OCI-LY1 (cell line): ENCODE results near the gene ZNF366.

Experiments
- H2AFZ ChIP-seq: fragments of 200-600 bp; sonication (generic), shearing (Covaris generic); 2 replicates; pipeline ENCODE4 v1.6.0; 2014; ENCODE audit warnings: antibody characterized with exemption, mild to moderate bottlenecking, low read length
- H3F3A ChIP-seq: fragments of 200-600 bp; sonication (generic), shearing (Covaris generic); 2 replicates; pipeline ENCODE4 v1.6.0; 2014; ENCODE audit warnings: mild to moderate bottlenecking, antibody characterized with exemption, low read length, moderate library complexity; ENCODE audit not compliant: insufficient read depth
- H3K27ac ChIP-seq: fragments of 200-600 bp; sonication (generic); 2 replicates; pipeline ENCODE4 v1.5.1; 2014; ENCODE audit warnings: low read length, mixed run types, mild to moderate bottlenecking, low read depth; ENCODE audit not compliant: poor library complexity, severe bottlenecking
- H3K27me3 ChIP-seq: fragments of 200-600 bp; sonication (generic); 2 replicates; pipeline ENCODE4 v1.6.0; 2014; ENCODE audit warnings: antibody characterized with exemption, mild to moderate bottlenecking, low read length, moderate library complexity; ENCODE audit not compliant: insufficient read depth
- H3K36me3 ChIP-seq: fragments of 200-600 bp; sonication (generic); 2 replicates; pipeline ENCODE4 v1.6.1; 2014; ENCODE audit warnings: mild to moderate bottlenecking, antibody characterized with exemption, low read length, moderate library complexity, mixed read lengths; ENCODE audit not compliant: insufficient read depth
- H3K4me1 ChIP-seq: fragments of 200-600 bp; sonication (generic); 2 replicates; pipeline ENCODE4 v1.5.1; 2014; ENCODE audit warnings: mild to moderate bottlenecking, low read length, moderate library complexity; ENCODE audit not compliant: insufficient read depth, severe bottlenecking
- H3K4me2 ChIP-seq: fragments of 200-600 bp; sonication (generic), shearing (Covaris generic); 2 replicates; pipeline ENCODE4 v1.6.1; 2014; ENCODE audit warnings: low read length
- H3K4me3 ChIP-seq: fragments of 200-600 bp; sonication (generic); 2 replicates; pipeline ENCODE4 v1.5.1; 2014; ENCODE audit warnings: low read length, low read depth, mild to moderate bottlenecking, mixed read lengths; ENCODE audit not compliant: poor library complexity, severe bottlenecking
- H3K79me2 ChIP-seq: fragments of 200-600 bp; shearing (Covaris generic); 2 replicates; pipeline ENCODE4 v1.6.1; 2016; ENCODE audit warnings: mixed run types, low read length, mixed read lengths; ENCODE audit not compliant: insufficient read depth
- H3K9ac ChIP-seq: fragments of 200-600 bp; sonication (generic), shearing (Covaris generic); 2 replicates; pipeline ENCODE4 v1.6.1; 2014; ENCODE audit warnings: mild to moderate bottlenecking, low read length, mixed read lengths
- H3K9me2 ChIP-seq: fragments of 200-600 bp; sonication (generic), shearing (Covaris generic); 2 replicates; pipeline ENCODE4 v1.6.1; 2014; ENCODE audit warnings: low read depth, mild to moderate bottlenecking, low read length, mixed read lengths
- H3K9me3 ChIP-seq: fragments of 200-600 bp; shearing (Covaris generic); 2 replicates; pipeline ENCODE4 v1.6.1; 2014; ENCODE audit warnings: low read length, mixed read lengths
- H4K20me1 ChIP-seq: fragments of 200-600 bp; sonication (generic), shearing (Covaris generic); 2 replicates; pipeline ENCODE4 v1.6.0; 2016; ENCODE audit warnings: mild to moderate bottlenecking, low read length; ENCODE audit not compliant: insufficient read depth
- EZH2 ChIP-seq: fragments of 200-600 bp; sonication (generic), shearing (Covaris generic); IDR thresholded peaks from 2 replicates; pipeline ENCODE4 v1.8.0; 2017; ENCODE audit warnings: borderline replicate concordance, mixed run types, mild to moderate bottlenecking, antibody characterized with exemption, low read length, moderate library complexity, mixed read lengths
- TF ChIP-seq, protein P1 (sequence below): fragments of 200-600 bp; sonication (generic), shearing (Covaris generic); IDR thresholded peaks from 2 replicates; pipeline ENCODE4 v1.5.1; 2017; ENCODE audit warnings: mild to moderate bottlenecking, antibody characterized with exemption, low read length, moderate library complexity, mixed read lengths

Gene ZNF366

DNA sequence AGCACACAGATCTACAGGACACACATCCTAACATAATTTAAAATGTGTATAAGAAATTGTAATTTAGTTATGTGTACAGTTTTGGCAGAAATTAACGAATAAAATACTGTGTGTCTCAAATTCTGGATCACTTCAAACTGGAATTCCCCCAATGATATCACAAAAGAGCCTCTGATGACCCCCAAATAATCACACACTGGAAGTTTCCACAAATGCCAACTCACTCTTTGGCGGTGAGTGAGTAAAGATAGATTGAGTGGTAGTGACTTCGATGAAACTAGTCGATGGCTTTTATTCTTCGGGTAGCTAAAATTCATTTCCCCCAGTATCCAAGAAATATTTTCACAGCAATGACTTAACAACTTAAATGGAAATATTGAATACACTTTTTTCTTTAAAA is 2.2 kb downstream of the ZNF366 start:
- Histone ChIP-seq H3K4me2 (no peak overlapping the region), H3K79me2 (no peaks in the 10 kb centered on the region), H3F3A (no peaks in the 10 kb centered on the region), H3K27ac (no peak overlapping the region), H4K20me1 (no peaks in the 10 kb centered on the region), H3K36me3 (no peaks in the 10 kb centered on the region), H3K9me2 (no peaks in the 10 kb centered on the region), H3K4me1 (no peaks in the 10 kb centered on the region), H3K9ac (no peak overlapping the region), H3K27me3 (peaks cover 10% of the 10 kb centered on the region; the same call in 1 of the 2 replicates), H3K9me3 (no peaks in the 10 kb centered on the region), H2AFZ (no peak overlapping the region), H3K4me3 (no peak overlapping the region)
- TF ChIP-seq EZH2: no peak
- TF ChIP-seq, protein P1, sequence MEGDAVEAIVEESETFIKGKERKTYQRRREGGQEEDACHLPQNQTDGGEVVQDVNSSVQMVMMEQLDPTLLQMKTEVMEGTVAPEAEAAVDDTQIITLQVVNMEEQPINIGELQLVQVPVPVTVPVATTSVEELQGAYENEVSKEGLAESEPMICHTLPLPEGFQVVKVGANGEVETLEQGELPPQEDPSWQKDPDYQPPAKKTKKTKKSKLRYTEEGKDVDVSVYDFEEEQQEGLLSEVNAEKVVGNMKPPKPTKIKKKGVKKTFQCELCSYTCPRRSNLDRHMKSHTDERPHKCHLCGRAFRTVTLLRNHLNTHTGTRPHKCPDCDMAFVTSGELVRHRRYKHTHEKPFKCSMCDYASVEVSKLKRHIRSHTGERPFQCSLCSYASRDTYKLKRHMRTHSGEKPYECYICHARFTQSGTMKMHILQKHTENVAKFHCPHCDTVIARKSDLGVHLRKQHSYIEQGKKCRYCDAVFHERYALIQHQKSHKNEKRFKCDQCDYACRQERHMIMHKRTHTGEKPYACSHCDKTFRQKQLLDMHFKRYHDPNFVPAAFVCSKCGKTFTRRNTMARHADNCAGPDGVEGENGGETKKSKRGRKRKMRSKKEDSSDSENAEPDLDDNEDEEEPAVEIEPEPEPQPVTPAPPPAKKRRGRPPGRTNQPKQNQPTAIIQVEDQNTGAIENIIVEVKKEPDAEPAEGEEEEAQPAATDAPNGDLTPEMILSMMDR: no peak

DNA sequence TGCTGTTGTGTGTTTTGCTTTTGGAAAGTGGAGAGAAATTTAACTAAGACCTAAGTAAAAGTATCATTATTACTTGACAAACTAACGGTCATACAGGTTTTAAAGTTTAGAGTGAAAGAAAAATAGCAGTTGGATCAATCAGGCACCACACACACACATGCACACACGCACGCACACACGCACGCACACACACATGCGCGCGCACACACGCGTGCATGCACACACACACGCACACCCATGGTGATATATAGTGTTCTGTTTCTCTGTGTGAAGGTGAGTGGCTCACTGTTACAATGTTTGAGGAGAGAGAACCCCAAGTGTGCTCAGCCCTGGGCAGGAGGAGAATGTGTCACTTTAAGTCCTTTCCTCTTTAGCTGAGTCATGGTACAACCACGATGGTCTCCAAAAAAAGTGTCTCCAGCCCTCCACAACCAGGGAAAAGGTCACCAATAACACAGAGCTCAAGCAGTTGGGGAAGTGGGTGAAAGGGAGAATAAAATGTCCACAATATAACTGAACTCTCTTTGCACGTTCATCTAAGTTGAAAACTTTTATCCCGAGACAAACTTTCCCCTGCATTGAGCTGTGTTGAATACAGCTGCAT is 3.2 kb downstream of the ZNF366 start:
- TF ChIP-seq EZH2: no peak
- TF ChIP-seq, protein P1: no peak
- H3K4me3 ChIP-seq: no peak overlapping the region
- H2AFZ ChIP-seq: no peak overlapping the region
- H4K20me1 ChIP-seq: no peaks in the 10 kb centered on the region
- no peaks in the 10 kb centered on the region for H3K4me1 ChIP-seq
- H3K9me2 ChIP-seq: no peaks in the 10 kb centered on the region
- no peak overlapping the region for H3K27ac ChIP-seq
- H3K9ac ChIP-seq: no peak overlapping the region
- no peak overlapping the region for H3K4me2 ChIP-seq
- no peaks in the 10 kb centered on the region for H3F3A ChIP-seq
- no peaks in the 10 kb centered on the region for H3K36me3 ChIP-seq
- no peaks in the 10 kb centered on the region for H3K9me3 ChIP-seq
- H3K79me2 ChIP-seq: no peaks in the 10 kb centered on the region
- H3K27me3 ChIP-seq: peaks cover 10% of the 10 kb centered on the region; the same call in 1 of the 2 replicates

DNA sequence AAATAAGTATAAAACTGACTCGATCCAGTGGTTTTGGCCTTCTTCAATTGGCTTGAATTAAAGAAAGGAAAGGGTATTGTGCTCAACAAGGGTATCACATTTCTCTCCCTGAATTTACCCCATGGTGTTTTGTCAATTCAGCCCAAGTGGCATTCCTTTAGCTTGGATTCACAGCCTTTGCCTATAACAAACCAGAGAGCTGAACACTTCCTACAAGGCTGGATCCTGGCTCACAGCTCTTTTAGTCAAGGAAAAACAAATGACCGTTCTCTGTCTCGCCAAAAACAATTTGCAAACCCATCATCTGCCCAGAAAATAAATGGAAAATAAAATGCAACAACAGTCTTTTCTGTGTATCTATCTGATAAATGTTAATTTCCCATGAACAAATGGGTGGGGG is 5.7 kb downstream of the ZNF366 start:
- Histone ChIP-seq H3K79me2 (no peaks in the 10 kb centered on the region), H3K9ac (no peak overlapping the region), H4K20me1 (no peaks in the 10 kb centered on the region), H3K27ac (no peak overlapping the region), H3K36me3 (no peaks in the 10 kb centered on the region), H3F3A (no peaks in the 10 kb centered on the region), H3K9me3 (no peaks in the 10 kb centered on the region), H3K27me3 (peaks cover 6% of the 10 kb centered on the region; the same call in 1 of the 2 replicates), H3K4me3 (no peak overlapping the region), H3K4me1 (no peaks in the 10 kb centered on the region), H3K4me2 (no peak overlapping the region), H3K9me2 (no peaks in the 10 kb centered on the region), H2AFZ (no peak overlapping the region)
- TF ChIP-seq EZH2: no peak
- TF ChIP-seq, protein P1: no peak
